ENCODE data around the gene ROR2. TPM values are rescaled to one million over a fixed set of nuclear protein-coding genes. Genes with fewer than 3 reads are reported as not detected.

The ROR2 gene
- total and polyA plus RNA-seq, 2 experiments from 2014 or later: 7.1 to 12.9 TPM

DNA sequence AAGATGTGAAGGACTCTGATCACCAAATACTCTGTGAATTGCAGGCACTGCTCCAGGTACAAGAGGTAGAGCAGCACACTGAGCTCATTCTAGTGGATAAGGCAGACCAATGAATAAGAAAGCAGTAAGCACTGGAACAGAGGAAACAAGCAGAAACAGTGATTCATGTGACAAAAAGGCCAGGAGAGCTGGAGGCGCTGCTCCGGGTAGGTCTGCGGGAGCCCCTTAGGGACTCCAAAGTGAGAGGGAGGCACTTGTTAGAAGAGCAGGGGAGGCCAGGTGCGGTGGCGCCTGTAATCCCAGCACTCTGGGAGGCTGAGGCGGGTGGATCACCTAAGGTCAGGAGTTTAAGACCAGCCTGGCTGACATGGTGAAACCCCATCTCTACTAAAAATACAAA lies 294.8 kb downstream of the ROR2 start:
- WGBS, 2 experiments (ENCODE audit: low coverage in 1 of 2, low lambda C conversion rate in 2 of 2, missing lambda C conversion rate in 2 of 2): 87 to 94% methylated on average over 6 of the region's 6 CpGs
- Histone ChIP-seq H3K27me3 (replicated peaks; ENCODE audit: insufficient read depth) (0 out of 2 replicates have a peak, but pooled peaks cover 3% of the 10 kb centered on the region), H3K36me3 (ENCODE audit: low read depth) (no peaks in the 10 kb centered on the region), H3K9me3 (ENCODE audit: low read depth) (no peaks in the 10 kb centered on the region), H3F3A (ENCODE audit: insufficient read depth) (no peaks in the 10 kb centered on the region), H4K20me1 (ENCODE audit: insufficient read depth) (no peaks in the 10 kb centered on the region), H2AFZ (no peak overlapping the region), H3K9ac (no peak overlapping the region), H3K4me1 (ENCODE audit: insufficient read depth) (no peaks in the 10 kb centered on the region), H3K4me3 (no peak overlapping the region), H3K27ac (no peak overlapping the region), H3K9me2 (ENCODE audit: insufficient read depth) (no peaks in the 10 kb centered on the region), H3K4me2 (ENCODE audit: unreplicated experiment) (no peak overlapping the region), H3K79me2 (ENCODE audit: insufficient read depth) (no peaks in the 10 kb centered on the region)
- no peak for TF ChIP-seq EZH2 (IDR thresholded peaks at IDR 0.05; ENCODE audit: insufficient read depth, poor library complexity, severe bottlenecking)
- TF ChIP-seq EZH2phosphoT487 (IDR thresholded peaks at IDR 0.05; ENCODE audit: insufficient read depth, low read depth): no peak
- in situ Hi-C loops (cut with MboI): no loop called here
- no peak for DNase-seq

DNA sequence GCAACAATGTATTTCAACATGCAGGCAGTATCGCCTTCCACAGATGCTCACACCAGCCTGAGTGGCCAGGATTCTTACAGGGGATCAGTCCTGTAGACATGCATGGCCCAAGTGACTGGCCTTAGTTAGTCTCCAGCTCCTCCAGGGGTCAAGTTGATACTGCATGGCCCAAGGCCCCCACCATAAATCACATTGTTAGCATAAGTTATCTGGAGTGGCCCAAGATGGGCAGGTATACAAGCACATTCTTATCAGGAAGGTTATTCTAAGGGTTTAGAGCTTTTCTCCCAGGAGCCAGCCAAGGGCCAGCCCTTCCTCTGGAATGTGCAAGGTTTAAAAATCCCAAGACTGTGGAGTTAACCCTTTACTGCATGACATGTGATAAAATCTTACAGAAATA lies 295.5 kb downstream of the ROR2 start:
- H3K27ac ChIP-seq: no peak overlapping the region
- no peak overlapping the region for H3K4me3 ChIP-seq
- TF ChIP-seq EZH2phosphoT487 (IDR thresholded peaks at IDR 0.05; ENCODE audit: insufficient read depth, low read depth) (no peak), EZH2 (IDR thresholded peaks at IDR 0.05; ENCODE audit: insufficient read depth, poor library complexity, severe bottlenecking) (no peak)
- no peaks in the 10 kb centered on the region for H3K79me2 ChIP-seq (ENCODE audit: insufficient read depth)
- H3K4me2 ChIP-seq (ENCODE audit: unreplicated experiment): no peak overlapping the region
- DNase-seq: no peak
- H3K9me3 ChIP-seq (ENCODE audit: low read depth): no peaks in the 10 kb centered on the region
- H2AFZ ChIP-seq: no peak overlapping the region
- H3K9me2 ChIP-seq (ENCODE audit: insufficient read depth): no peaks in the 10 kb centered on the region
- no peaks in the 10 kb centered on the region for H3F3A ChIP-seq (ENCODE audit: insufficient read depth)
- in situ Hi-C loops (cut with MboI): no loop called here
- no peak overlapping the region for H3K9ac ChIP-seq
- no peaks in the 10 kb centered on the region for H3K36me3 ChIP-seq (ENCODE audit: low read depth)
- WGBS, 2 experiments (ENCODE audit: low coverage in 1 of 2, low lambda C conversion rate in 2 of 2, missing lambda C conversion rate in 2 of 2): 91 to 100% methylated on average over 1 of the region's 1 CpG
- H4K20me1 ChIP-seq (ENCODE audit: insufficient read depth): no peaks in the 10 kb centered on the region
- no peaks in the 10 kb centered on the region for H3K4me1 ChIP-seq (ENCODE audit: insufficient read depth)
- 0 out of 2 replicates have a peak, but pooled peaks cover 3% of the 10 kb centered on the region for H3K27me3 ChIP-seq (replicated peaks; ENCODE audit: insufficient read depth)

DNA sequence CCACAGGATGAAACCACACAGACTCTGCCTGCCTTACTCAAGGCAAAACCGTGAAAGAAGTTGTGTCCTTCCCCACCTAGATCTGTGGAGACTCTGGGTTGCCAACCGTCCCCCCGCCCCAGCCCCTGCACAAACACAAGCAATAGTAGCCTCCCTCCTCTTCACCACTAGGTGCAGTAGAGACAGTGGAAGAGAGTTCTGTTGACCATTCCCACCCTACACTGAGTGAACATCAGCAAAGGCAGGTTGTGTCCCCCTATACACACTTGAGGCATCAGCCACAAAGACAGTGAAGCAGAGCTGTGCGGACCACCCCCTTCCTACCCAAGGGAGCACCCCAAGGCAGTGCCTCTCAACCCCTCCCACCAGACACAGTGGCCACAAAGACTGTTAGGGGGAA lies 302.7 kb downstream of the ROR2 start:
- Histone ChIP-seq H3K4me1 (ENCODE audit: insufficient read depth) (no peaks in the 10 kb centered on the region), H3K9me2 (ENCODE audit: insufficient read depth) (no peaks in the 10 kb centered on the region), H3K9me3 (ENCODE audit: low read depth) (no peaks in the 10 kb centered on the region), H3K27ac (no peak overlapping the region), H3K79me2 (ENCODE audit: insufficient read depth) (no peaks in the 10 kb centered on the region), H3F3A (ENCODE audit: insufficient read depth) (no peaks in the 10 kb centered on the region), H2AFZ (no peak overlapping the region), H3K36me3 (ENCODE audit: low read depth) (no peaks in the 10 kb centered on the region), H3K27me3 (replicated peaks; ENCODE audit: insufficient read depth) (peaks cover 13% of the 10 kb centered on the region; the same call in 1 of the 2 replicates), H3K9ac (no peak overlapping the region), H4K20me1 (ENCODE audit: insufficient read depth) (no peaks in the 10 kb centered on the region), H3K4me2 (ENCODE audit: unreplicated experiment) (no peak overlapping the region), H3K4me3 (no peak overlapping the region)
- TF ChIP-seq EZH2 (IDR thresholded peaks at IDR 0.05; ENCODE audit: insufficient read depth, poor library complexity, severe bottlenecking) (no peak), EZH2phosphoT487 (IDR thresholded peaks at IDR 0.05; ENCODE audit: insufficient read depth, low read depth) (no peak)
- 62 to 64% methylated on average over 4 of the region's 4 CpGs for WGBS, 2 experiments (ENCODE audit: low coverage in 1 of 2, low lambda C conversion rate in 2 of 2, missing lambda C conversion rate in 2 of 2)
- in situ Hi-C loops (cut with MboI): no loop called here
- no peak for DNase-seq

DNA sequence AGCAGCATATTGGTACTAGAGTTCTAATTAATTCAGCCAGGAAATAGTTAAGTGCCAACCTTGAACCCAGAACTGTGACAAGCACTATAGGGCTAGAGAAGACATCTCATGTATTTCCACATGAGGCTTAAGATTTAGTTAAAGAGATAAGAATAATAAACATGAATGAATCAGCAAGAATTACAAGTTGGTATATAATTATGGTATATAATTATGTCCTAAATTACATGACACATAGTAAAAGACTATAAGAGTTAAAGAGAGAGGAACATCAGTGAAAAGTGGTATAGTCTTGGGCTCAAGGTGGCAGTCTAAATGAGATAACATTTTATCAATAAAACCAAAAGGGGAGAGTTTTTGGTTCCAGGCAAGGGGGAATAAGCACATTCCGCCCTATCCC lies 303.3 kb downstream of the ROR2 start:
- Histone ChIP-seq H3K36me3 (ENCODE audit: low read depth) (no peaks in the 10 kb centered on the region), H3K27me3 (replicated peaks; ENCODE audit: insufficient read depth) (peaks cover 13% of the 10 kb centered on the region; the same call in 1 of the 2 replicates), H3K4me2 (ENCODE audit: unreplicated experiment) (no peak overlapping the region), H4K20me1 (ENCODE audit: insufficient read depth) (no peaks in the 10 kb centered on the region), H3K4me1 (ENCODE audit: insufficient read depth) (no peaks in the 10 kb centered on the region), H3K9me2 (ENCODE audit: insufficient read depth) (no peaks in the 10 kb centered on the region), H3K9me3 (ENCODE audit: low read depth) (no peaks in the 10 kb centered on the region), H3K79me2 (ENCODE audit: insufficient read depth) (no peaks in the 10 kb centered on the region), H3F3A (ENCODE audit: insufficient read depth) (no peaks in the 10 kb centered on the region), H3K27ac (no peak overlapping the region), H2AFZ (no peak overlapping the region), H3K9ac (no peak overlapping the region), H3K4me3 (no peak overlapping the region)
- TF ChIP-seq EZH2phosphoT487 (IDR thresholded peaks at IDR 0.05; ENCODE audit: insufficient read depth, low read depth): no peak
- TF ChIP-seq EZH2 (IDR thresholded peaks at IDR 0.05; ENCODE audit: insufficient read depth, poor library complexity, severe bottlenecking): no peak
- in situ Hi-C loops (cut with MboI): no loop called here
- no peak for DNase-seq
- WGBS, 2 experiments (ENCODE audit: low coverage in 1 of 2, low lambda C conversion rate in 2 of 2, missing lambda C conversion rate in 2 of 2): 33 to 50% methylated on average over 1 of the region's 1 CpG

DNA sequence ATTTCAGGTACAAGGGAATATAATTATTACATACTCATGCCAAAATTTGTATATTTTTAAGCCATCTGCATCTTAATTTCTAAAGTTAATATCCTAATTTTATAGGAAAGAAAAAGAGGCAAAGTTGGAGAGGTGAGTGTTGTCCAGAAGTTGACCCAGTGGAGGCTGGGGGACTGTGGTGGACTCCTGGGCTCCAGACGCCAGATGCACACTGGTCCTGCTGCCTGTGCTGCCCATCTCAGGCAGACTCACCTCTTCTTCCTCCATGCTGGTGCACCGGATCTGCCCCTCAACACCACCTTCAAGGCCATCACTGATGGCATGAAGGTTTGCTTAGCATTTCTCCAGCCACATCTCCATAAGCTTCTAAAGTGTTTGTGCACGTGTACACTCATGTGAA lies 305.6 kb downstream of the ROR2 start:
- H3K27me3 ChIP-seq (replicated peaks; ENCODE audit: insufficient read depth): peaks cover 10% of the 10 kb centered on the region; the same call in 1 of the 2 replicates
- in situ Hi-C loops (cut with MboI): no loop called here
- no peak for DNase-seq
- no peak overlapping the region for H3K4me2 ChIP-seq (ENCODE audit: unreplicated experiment)
- no peaks in the 10 kb centered on the region for H3K36me3 ChIP-seq (ENCODE audit: low read depth)
- no peaks in the 10 kb centered on the region for H3K4me1 ChIP-seq (ENCODE audit: insufficient read depth)
- no peak overlapping the region for H3K27ac ChIP-seq
- H2AFZ ChIP-seq: no peak overlapping the region
- H3K9me3 ChIP-seq (ENCODE audit: low read depth): no peaks in the 10 kb centered on the region
- no peak overlapping the region for H3K9ac ChIP-seq
- H3K79me2 ChIP-seq (ENCODE audit: insufficient read depth): no peaks in the 10 kb centered on the region
- no peak for TF ChIP-seq EZH2phosphoT487 (IDR thresholded peaks at IDR 0.05; ENCODE audit: insufficient read depth, low read depth)
- no peak for TF ChIP-seq EZH2 (IDR thresholded peaks at IDR 0.05; ENCODE audit: insufficient read depth, poor library complexity, severe bottlenecking)
- 78 to 89% methylated on average over 3 of the region's 3 CpGs for WGBS, 2 experiments (ENCODE audit: low coverage in 1 of 2, low lambda C conversion rate in 2 of 2, missing lambda C conversion rate in 2 of 2)
- H3K9me2 ChIP-seq (ENCODE audit: insufficient read depth): no peaks in the 10 kb centered on the region
- H3F3A ChIP-seq (ENCODE audit: insufficient read depth): no peaks in the 10 kb centered on the region
- no peak overlapping the region for H3K4me3 ChIP-seq
- H4K20me1 ChIP-seq (ENCODE audit: insufficient read depth): no peaks in the 10 kb centered on the region

Measured in GM23248 (cell line).